ENCODE data around the gene ANKH. TPM values are rescaled to one million over a fixed set of nuclear protein-coding genes. Genes with fewer than 3 reads are reported as not detected.

Gene ANKH
- total and polyA plus RNA-seq, 10 of the 15 experiments (the other 5 are each of a cell fraction or from before 2014, with no cell fraction given), result 2.1 to 43.9 (median 14.4) TPM

- intact Hi-C loops (cut with micrococcal nuclease; ENCODE audit: unreplicated experiment), result no loop called here
- Histone ChIP-seq H3K4me1 (ENCODE audit: control insufficient read depth, insufficient read depth, low read length) (peaks cover 3% of the 10 kb centered on the region), H3K79me2 (ENCODE audit: control insufficient read depth, insufficient read depth, low read length) (no peaks in the 10 kb centered on the region), H3K27me3 (replicated peaks in 1 of 2; ENCODE audit: control insufficient read depth in 2 of 2, insufficient read depth in 2 of 2, low read length in 1 of 2) (no peaks in the 10 kb centered on the region), H3K4me2 (ENCODE audit: control insufficient read depth, insufficient read depth) (no peak overlapping the region), H4K20me1 (ENCODE audit: control insufficient read depth, insufficient read depth) (no peaks in the 10 kb centered on the region), H3K9me3 (replicated peaks; ENCODE audit: control insufficient read depth, insufficient read depth, low read length) (no peaks in the 10 kb centered on the region), H3K36me3 (ENCODE audit: control insufficient read depth in 2 of 2, insufficient read depth in 2 of 2, low read length in 1 of 2) (no peaks in the 10 kb centered on the region), H3K9ac (ENCODE audit: control insufficient read depth, insufficient read depth, low read length) (no peak overlapping the region), H2AFZ (ENCODE audit: control insufficient read depth, low read depth, low read length) (no peak overlapping the region), H3K27ac (ENCODE audit: control insufficient read depth, insufficient read depth) (no peak overlapping the region), H3K4me3 (no peak overlapping the region)
- FAIRE-seq, result no peak
- DNase-seq (ENCODE audit: low read depth, low spot score), result no peak
- POLR2A ChIA-PET, result no interaction called here
- 100% methylated on average over 5 of the region's 7 CpGs for WGBS (ENCODE audit: insufficient coverage, insufficient replicate concordance, low lambda C conversion rate, missing lambda C conversion rate)
- in situ Hi-C loops (cut with MboI), result no loop called here
- TF ChIP-seq ASH2L (IDR thresholded peaks at IDR 0.05; ENCODE audit: borderline replicate concordance, low read depth) (no peak), ELK1 (IDR thresholded peaks at IDR 0.05; ENCODE audit: low read depth, low read length) (no peak)
- RAD21 ChIA-PET (ENCODE audit: unreplicated experiment), result no interaction called here
- no peak for ATAC-seq
- SMC1A ChIA-PET (ENCODE audit: uncharacterized antibody, unreplicated experiment), result interaction anchor here (1.3 kb wide), 1 partner anchor 94 kb away, joined by 5 read pairs; no protein-coding TSS in a partner anchor
- CTCF ChIA-PET, result interaction anchor here (0.6 to 0.7 kb wide), 2 partner anchors 14 to 16 kb away, joined by 3 read pairs; no protein-coding TSS in a partner anchor
- BruUV-seq (replicated peaks), result no TSS peak
These were observed 95.7 kb downstream of the ANKH start for GRCh38 chr5:14775857-14776256.

- intact Hi-C loops (cut with micrococcal nuclease; ENCODE audit: unreplicated experiment) (no loop called here), in situ Hi-C loops (cut with MboI) (no loop called here)
- ChIA-PET CTCF (no interaction called here), POLR2A (no interaction called here), SMC1A (ENCODE audit: uncharacterized antibody, unreplicated experiment) (interaction anchor here (1.1 kb wide), 1 partner anchor 36 kb away, joined by 3 read pairs; no protein-coding TSS in a partner anchor), RAD21 (ENCODE audit: unreplicated experiment) (no interaction called here)
- H2AFZ ChIP-seq (ENCODE audit: control insufficient read depth, low read depth, low read length), result no peak overlapping the region
- ATAC-seq (no peak), FAIRE-seq (no peak), DNase-seq (ENCODE audit: low read depth, low spot score) (no peak)
- no peak overlapping the region for H3K27ac ChIP-seq (ENCODE audit: control insufficient read depth, insufficient read depth)
- H3K4me1 ChIP-seq (ENCODE audit: control insufficient read depth, insufficient read depth, low read length), result no peaks in the 10 kb centered on the region
- H3K4me2 ChIP-seq (ENCODE audit: control insufficient read depth, insufficient read depth), result no peak overlapping the region
- H3K27me3 ChIP-seq (replicated peaks in 1 of 2; ENCODE audit: control insufficient read depth in 2 of 2, insufficient read depth in 2 of 2, low read length in 1 of 2), result no peaks in the 10 kb centered on the region
- no peak overlapping the region for H3K9ac ChIP-seq (ENCODE audit: control insufficient read depth, insufficient read depth, low read length)
- H3K36me3 ChIP-seq (ENCODE audit: control insufficient read depth in 2 of 2, insufficient read depth in 2 of 2, low read length in 1 of 2), result no peaks in the 10 kb centered on the region
- no TSS peak for BruUV-seq (replicated peaks)
- no peaks in the 10 kb centered on the region for H3K9me3 ChIP-seq (replicated peaks; ENCODE audit: control insufficient read depth, insufficient read depth, low read length)
- H3K79me2 ChIP-seq (ENCODE audit: control insufficient read depth, insufficient read depth, low read length), result no peaks in the 10 kb centered on the region
- WGBS (ENCODE audit: insufficient coverage, insufficient replicate concordance, low lambda C conversion rate, missing lambda C conversion rate), result 94% methylated on average over 8 of the region's 8 CpGs
- no peak overlapping the region for H3K4me3 ChIP-seq
- H4K20me1 ChIP-seq (ENCODE audit: control insufficient read depth, insufficient read depth), result no peaks in the 10 kb centered on the region
- TF ChIP-seq MYB (IDR thresholded peaks at IDR 0.05; ENCODE audit: borderline replicate concordance, low read depth, low read length) (no peak), HDAC6 (IDR thresholded peaks at IDR 0.05; ENCODE audit: unreplicated experiment) (no peak), BCL11A (IDR thresholded peaks at IDR 0.05; ENCODE audit: low read depth, low read length) (no peak), FOXM1 (IDR thresholded peaks at IDR 0.05; ENCODE audit: low read depth, low read length) (no peak), CBX3 (IDR thresholded peaks at IDR 0.05; ENCODE audit: borderline replicate concordance, low read depth) (no peak), RAD21 (IDR thresholded peaks at IDR 0.05; ENCODE audit: insufficient read depth, low read depth, low read length) (no peak), ZNF217 (IDR thresholded peaks at IDR 0.05) (no peak), SPI1 (IDR thresholded peaks at IDR 0.05; ENCODE audit: borderline replicate concordance, insufficient read depth, low read depth, low read length) (no peak), CTCF (IDR thresholded peaks at IDR 0.05 in 2 of 3, conservative IDR thresholded peaks at IDR 0.05 in 1 of 3; ENCODE audit: control insufficient read depth in 2 of 3, extremely low read depth in 1 of 3, insufficient read depth in 1 of 3, low read depth in 3 of 3, low read length in 3 of 3) (no peak), EP300 (IDR thresholded peaks at IDR 0.05; ENCODE audit: borderline replicate concordance in 1 of 2, control insufficient read depth in 1 of 2, low read depth in 2 of 2, low read length in 2 of 2) (no peak), TCF12 (IDR thresholded peaks at IDR 0.05; ENCODE audit: low read depth, low read length) (no peak), SREBF2 (IDR thresholded peaks at IDR 0.05; ENCODE audit: low read length) (no peak), ELK1 (IDR thresholded peaks at IDR 0.05; ENCODE audit: low read depth, low read length) (no peak)
These were observed 98.0 kb downstream of the ANKH start for GRCh38 chr5:14773588-14773987.

Measured in GM12878 (cell line).